ENCODE measurements around the gene KIF5A.

KIF5A gene

GRCh38 chr12:57520053-57520818 is 29.6 kb upstream of the KIF5A start, which contains the start of gene DDIT3:
TSS of gene DDIT3 (minus strand) at chr12:57520514. CDS start at chr12:57517406, 3,108 bp downstream.
- peak; percentile 100 for DNase-seq

- DNase-seq, result no peak
These were observed 28.3 kb upstream of the KIF5A start for GRCh38 chr12:57521525-57522010.

- DNase-seq, result peak; percentile 90
These were observed 27.6 kb upstream of the KIF5A start, which contains the start of gene MBD6 for GRCh38 chr12:57522011-57522886. TSS of gene MBD6 (plus strand) at chr12:57522824. CDS start at chr12:57524304, 1,480 bp downstream.

GRCh38 chr12:57522887-57523705 is 26.7 kb upstream of the KIF5A start:
- peak; percentile 42 for DNase-seq

GRCh38 chr12:57523706-57524614 is 25.9 kb upstream of the KIF5A start:
- DNase-seq, result no peak

GRCh38 chr12:57524814-57525614 is 24.8 kb upstream of the KIF5A start:
- no peak for DNase-seq

- no peak for DNase-seq
These were observed 24.0 kb upstream of the KIF5A start for GRCh38 chr12:57525615-57526383.

- DNase-seq, result no peak
These were observed 23.2 kb upstream of the KIF5A start for GRCh38 chr12:57526477-57527126.

- DNase-seq, result no peak
These were observed 22.7 kb upstream of the KIF5A start for GRCh38 chr12:57527184-57527583.

- no peak for DNase-seq
These were observed 21.7 kb upstream of the KIF5A start for GRCh38 chr12:57528176-57528575.

- DNase-seq, result no peak
These were observed 20.9 kb upstream of the KIF5A start for GRCh38 chr12:57528831-57529555.

- no peak for DNase-seq
These were observed 20.0 kb upstream of the KIF5A start for GRCh38 chr12:57529831-57530230.

GRCh38 chr12:57530396-57531142 is 19.3 kb upstream of the KIF5A start:
- no peak for DNase-seq

GRCh38 chr12:57531836-57532235 is 18.0 kb upstream of the KIF5A start:
- DNase-seq, result no peak

- DNase-seq, result no peak
These were observed 16.7 kb upstream of the KIF5A start for GRCh38 chr12:57533108-57533507.

GRCh38 chr12:57534250-57534649 is 15.6 kb upstream of the KIF5A start:
- no peak for DNase-seq

- no peak for DNase-seq
These were observed 14.8 kb upstream of the KIF5A start for GRCh38 chr12:57534991-57535543.
